ENCODE results near the gene NDUFS6.
A peak's percentile ranks its signal among the peaks of the same experiment; 100 is the strongest.

Gene NDUFS6

GRCh38 chr5:1801222-1801966 is at the start of gene NDUFS6:
Gene NDUFS6 (plus strand): TSS chr5:1801407. CDS start chr5:1801418, 11 bp downstream.
- peak; percentile 31 for DNase-seq (ENCODE audit: low read depth)

GRCh38 chr5:1751864-1752822 is 49.1 kb upstream of the NDUFS6 start:
- no peak for DNase-seq (ENCODE audit: low read depth)

GRCh38 chr5:1752881-1753280 is 48.3 kb upstream of the NDUFS6 start:
- no peak for DNase-seq (ENCODE audit: low read depth)

GRCh38 chr5:1753490-1753889 is 47.7 kb upstream of the NDUFS6 start:
- DNase-seq (ENCODE audit: low read depth): no peak

- DNase-seq (ENCODE audit: low read depth): no peak
Observed at GRCh38 chr5:1754531-1755220, 46.5 kb upstream of the NDUFS6 start.

GRCh38 chr5:1755321-1755949 is 45.8 kb upstream of the NDUFS6 start:
- no peak for DNase-seq (ENCODE audit: low read depth)

- DNase-seq (ENCODE audit: low read depth): no peak
Observed at GRCh38 chr5:1756481-1756880, 44.7 kb upstream of the NDUFS6 start.

- no peak for DNase-seq (ENCODE audit: low read depth)
Observed at GRCh38 chr5:1757511-1757910, 43.7 kb upstream of the NDUFS6 start.

GRCh38 chr5:1758574-1758973 is 42.6 kb upstream of the NDUFS6 start:
- no peak for DNase-seq (ENCODE audit: low read depth)

GRCh38 chr5:1759378-1759970 is 41.7 kb upstream of the NDUFS6 start:
- DNase-seq (ENCODE audit: low read depth): no peak

- DNase-seq (ENCODE audit: low read depth): no peak
Observed at GRCh38 chr5:1760231-1760630, 41.0 kb upstream of the NDUFS6 start.

- DNase-seq (ENCODE audit: low read depth): no peak
Observed at GRCh38 chr5:1760656-1761452, 40.4 kb upstream of the NDUFS6 start.

- DNase-seq (ENCODE audit: low read depth): no peak
Observed at GRCh38 chr5:1761453-1761755, 39.8 kb upstream of the NDUFS6 start.

GRCh38 chr5:1762121-1762882 is 38.9 kb upstream of the NDUFS6 start:
- no peak for DNase-seq (ENCODE audit: low read depth)

- DNase-seq (ENCODE audit: low read depth): no peak
Observed at GRCh38 chr5:1762883-1763547, 38.2 kb upstream of the NDUFS6 start.

- DNase-seq (ENCODE audit: low read depth): peak; percentile 48
Observed at GRCh38 chr5:1763548-1763911, 37.7 kb upstream of the NDUFS6 start.

GRCh38 chr5:1763960-1764605 is 37.1 kb upstream of the NDUFS6 start:
- no peak for DNase-seq (ENCODE audit: low read depth)

GRCh38 chr5:1764606-1764960 is 36.6 kb upstream of the NDUFS6 start:
- DNase-seq (ENCODE audit: low read depth): no peak

GRCh38 chr5:1765141-1765879 is 35.9 kb upstream of the NDUFS6 start:
- DNase-seq (ENCODE audit: low read depth): no peak

Data from fibroblast of the conjunctiva (primary cell).